Measurements from ENCODE around the gene SPCS3.
A peak's percentile ranks its signal among the peaks of the same experiment; 100 is the strongest.
"Not testable (repeated sequence)": the region's sequence is repeated elsewhere in the genome, so short reads cannot be mapped to it uniquely, and the experiment has no call there.

Gene SPCS3

GRCh38 chr4:176340871-176341685 lies 21.3 kb downstream of the SPCS3 start:
- peak; percentile 55 for TF ChIP-seq CTCF (conservative IDR thresholded peaks at IDR 0.05; ENCODE audit: control insufficient read depth, insufficient read depth, low read depth, low read length)

GRCh38 chr4:176342384-176342783 lies 22.6 kb downstream of the SPCS3 start:
- no peak for DNase-seq (ENCODE audit: low read depth)
- no peak overlapping the region for H3K4me3 ChIP-seq (ENCODE audit: control insufficient read depth, low read depth, low read length)
- no peak for TF ChIP-seq CTCF (conservative IDR thresholded peaks at IDR 0.05; ENCODE audit: control insufficient read depth, insufficient read depth, low read depth, low read length)

More at GRCh38 chr4:176340871-176341685, 21.3 kb downstream of the SPCS3 start:
- no peak overlapping the region for H3K4me3 ChIP-seq (ENCODE audit: control insufficient read depth, low read depth, low read length)
- peak; percentile 72 for DNase-seq (ENCODE audit: low read depth)

DNA sequence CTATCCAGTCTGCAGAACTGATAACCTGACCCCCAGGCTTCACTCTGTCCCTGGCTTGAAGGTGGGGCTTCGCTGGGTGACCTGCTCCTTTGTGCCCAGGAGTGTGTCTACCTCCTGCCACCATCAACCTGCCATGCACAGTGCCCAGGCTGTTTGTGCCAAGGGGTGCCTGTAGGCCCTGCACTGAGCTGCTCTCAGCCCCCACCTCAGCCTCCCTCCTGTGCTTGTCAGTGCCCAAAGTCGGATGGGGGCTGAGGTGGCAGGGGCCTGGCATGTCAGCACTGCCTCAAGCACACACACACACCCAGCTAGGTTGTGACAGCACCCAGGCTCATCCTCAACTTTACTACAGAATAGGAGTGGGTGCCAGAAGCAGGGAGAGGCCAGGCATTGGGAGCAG lies 23.5 kb downstream of the SPCS3 start:
- no peak overlapping the region for H3K4me3 ChIP-seq (ENCODE audit: control insufficient read depth, low read depth, low read length)
- no peak for DNase-seq (ENCODE audit: low read depth)
- TF ChIP-seq CTCF (conservative IDR thresholded peaks at IDR 0.05; ENCODE audit: control insufficient read depth, insufficient read depth, low read depth, low read length), result no peak

GRCh38 chr4:176345346-176345745 lies 25.6 kb downstream of the SPCS3 start:
- DNase-seq (ENCODE audit: low read depth), result peak; percentile 10

GRCh38 chr4:176346836-176347235 lies 27.1 kb downstream of the SPCS3 start:
- not testable (repeated sequence) for H3K4me3 ChIP-seq (ENCODE audit: control insufficient read depth, low read depth, low read length); DNase-seq (ENCODE audit: low read depth)

More at GRCh38 chr4:176345346-176345745, 25.6 kb downstream of the SPCS3 start:
- H3K4me3 ChIP-seq (ENCODE audit: control insufficient read depth, low read depth, low read length), result peak overlapping the region; percentile 4

DNA sequence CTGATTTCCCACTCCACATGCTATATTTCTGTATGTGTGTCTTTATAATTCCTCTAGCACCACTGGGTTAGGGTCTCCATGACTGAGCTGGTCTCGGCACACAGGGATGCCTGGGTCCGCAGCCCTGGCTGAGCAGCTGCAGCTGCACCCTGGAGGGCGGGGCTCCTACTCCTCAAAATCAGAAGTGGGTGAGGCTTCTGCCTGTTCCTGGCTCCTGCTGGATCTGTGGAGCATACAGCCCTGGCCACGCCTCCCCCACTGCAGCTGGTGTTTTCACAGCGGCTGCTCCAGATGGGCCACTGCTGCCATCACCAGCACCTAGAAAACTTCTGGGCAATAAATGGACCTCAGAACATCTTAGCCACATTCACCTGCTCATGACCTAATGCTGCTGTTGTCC lies 30.9 kb downstream of the SPCS3 start:
- no peak for DNase-seq (ENCODE audit: low read depth)
- no peak overlapping the region for H3K4me3 ChIP-seq (ENCODE audit: control insufficient read depth, low read depth, low read length)
- no peak for TF ChIP-seq CTCF (conservative IDR thresholded peaks at IDR 0.05; ENCODE audit: control insufficient read depth, insufficient read depth, low read depth, low read length)

- no peak overlapping the region for H3K4me3 ChIP-seq (ENCODE audit: control insufficient read depth, low read depth, low read length)
- DNase-seq (ENCODE audit: low read depth), result no peak
- no peak for TF ChIP-seq CTCF (conservative IDR thresholded peaks at IDR 0.05; ENCODE audit: control insufficient read depth, insufficient read depth, low read depth, low read length)
These were observed 35.1 kb downstream of the SPCS3 start for GRCh38 chr4:176354884-176355283.

All from fibroblast of mammary gland (primary cell).